Measurements from ENCODE around the gene PLSCR2. TPM values are rescaled to one million over a fixed set of nuclear protein-coding genes. Genes with fewer than 3 reads are reported as not detected.

Gene PLSCR2
- total and polyA plus RNA-seq, 2 of the 8 experiments (the other 6 are each of a cell fraction or from before 2014, with no cell fraction given), result not detected

GRCh38 chr3:146473726-146474125, 4.4 kb upstream of the PLSCR2 start:
- Histone ChIP-seq H4K91ac (replicated peaks; ENCODE audit: insufficient read length, low read length) (no peak overlapping the region), H2BK12ac (ENCODE audit: low read depth, low read length) (no peak overlapping the region), H2BK15ac (ENCODE audit: low read length) (no peak overlapping the region), H3K4me1 (replicated peaks in 1 of 4; ENCODE audit: control insufficient read depth in 3 of 4, insufficient read depth in 4 of 4, low read length in 3 of 4) (peaks cover 0 to 6% (median 0%) of the 10 kb centered on the region in 4 experiments; a peak in 1 of 7 replicates), H3K79me1 (ENCODE audit: low read depth, low read length) (no peaks in the 10 kb centered on the region), H2BK120ac (replicated peaks; ENCODE audit: low read depth, low read length) (no peak overlapping the region), H3K27me3 (replicated peaks in 1 of 4; ENCODE audit: control insufficient read depth in 3 of 4, extremely low read depth in 1 of 4, insufficient read depth in 3 of 4, low read length in 3 of 4) (no peaks in the 10 kb centered on the region), H4K20me1 (replicated peaks in 1 of 2; ENCODE audit: control insufficient read depth in 1 of 2, insufficient read depth in 2 of 2, low read length in 2 of 2) (no peaks in the 10 kb centered on the region), H3K27ac (ENCODE audit: low read depth, low read length) (no peak overlapping the region), H2AK5ac (ENCODE audit: low read depth, low read length) (no peak overlapping the region), H3K4me2 (ENCODE audit: insufficient read depth in 1 of 2, low read depth in 2 of 2, low read length in 2 of 2) (no peak overlapping the region), H3K36me3 (ENCODE audit: control insufficient read depth in 2 of 4, insufficient read depth in 4 of 4, low read length in 3 of 4) (no peaks in the 10 kb centered on the region), H3K56ac (replicated peaks; ENCODE audit: insufficient read length, low read depth, low read length) (no peak overlapping the region), H3K18ac (ENCODE audit: extremely low read depth, low read length) (no peak overlapping the region), H3K4ac (replicated peaks; ENCODE audit: insufficient read length, low read depth, low read length) (no peak overlapping the region), H3K14ac (ENCODE audit: insufficient read length) (no peak overlapping the region), H4K8ac (ENCODE audit: extremely low read depth, insufficient read depth, low read length) (no peak overlapping the region), H3K23me2 (ENCODE audit: low read depth, low read length) (no peaks in the 10 kb centered on the region), H3K79me2 (ENCODE audit: control insufficient read depth in 1 of 2, insufficient read depth in 2 of 2, low read length in 2 of 2) (no peaks in the 10 kb centered on the region), H3K9ac (replicated peaks in 1 of 4; ENCODE audit: extremely low read depth in 1 of 4, low read depth in 3 of 4, low read length in 3 of 4) (no peak overlapping the region), H3K4me3 (ENCODE audit: extremely low read depth in 1 of 4, insufficient read depth in 2 of 4, low read depth in 3 of 4, low read length in 4 of 4) (no peak overlapping the region), H3K23ac (ENCODE audit: insufficient read length) (no peak overlapping the region), H4K5ac (ENCODE audit: insufficient read length, low read depth, low read length) (no peak overlapping the region), H2BK5ac (ENCODE audit: low read depth, low read length) (no peak overlapping the region), H2AFZ (ENCODE audit: low read length) (no peak overlapping the region), H2BK20ac (ENCODE audit: low read length) (no peak overlapping the region), H3K9me3 (ENCODE audit: insufficient read depth in 2 of 2, low read depth in 1 of 2, low read length in 1 of 2) (no peaks in the 10 kb centered on the region)
- 93% methylated on average over 2 of the region's 2 CpGs; no CpG with 5 or more reads in 1 of the 2 experiments for WGBS, 2 experiments (ENCODE audit: extremely low coverage in 1 of 2, insufficient coverage in 1 of 2, insufficient read length in 1 of 2, insufficient replicate concordance in 2 of 2, low coverage in 1 of 2, low lambda C conversion rate in 2 of 2, missing lambda C conversion rate in 1 of 2)
- CTCF ChIA-PET (ENCODE audit: partially characterized antibody), result no interaction called here
- no peak for DNase-seq (ENCODE audit: low read depth in 1 of 2, low spot score in 2 of 2)
- POLR2A ChIA-PET (ENCODE audit: partially characterized antibody), result no interaction called here
- no peak for TF ChIP-seq EZH2 (IDR thresholded peaks at IDR 0.05; ENCODE audit: low read depth, low read length, severe bottlenecking)
- no peak for TF ChIP-seq ZNF274 (IDR thresholded peaks at IDR 0.05; ENCODE audit: borderline replicate concordance, extremely low read depth, low read length)
- no peak for TF ChIP-seq NRF1 (IDR thresholded peaks at IDR 0.05; ENCODE audit: low read depth, low read length)
- TF ChIP-seq RAD21 (IDR thresholded peaks at IDR 0.05 in 1 of 2, conservative IDR thresholded peaks at IDR 0.05 in 1 of 2; ENCODE audit: low read depth in 2 of 2, low read length in 2 of 2), result no peak
- no peak for TF ChIP-seq RBBP5 (IDR thresholded peaks at IDR 0.05; ENCODE audit: borderline replicate concordance, low read depth, low read length)
- TF ChIP-seq ATF3 (IDR thresholded peaks at IDR 0.05; ENCODE audit: insufficient read depth, low read depth, low read length), result no peak
- no peak for TF ChIP-seq RFX5 (IDR thresholded peaks at IDR 0.05; ENCODE audit: borderline replicate concordance, low read depth, low read length)
- no peak for TF ChIP-seq SP2 (IDR thresholded peaks at IDR 0.05; ENCODE audit: low read length)
- no peak for TF ChIP-seq ATF2 (IDR thresholded peaks at IDR 0.05; ENCODE audit: low read length)
- TF ChIP-seq TAF1 (IDR thresholded peaks at IDR 0.05; ENCODE audit: low read depth, low read length), result no peak
- no peak for FAIRE-seq
